ENCODE results near the gene GGNBP2. TPM values are rescaled to one million over a fixed set of nuclear protein-coding genes. Genes with fewer than 3 reads are reported as not detected.

GGNBP2 gene
- total RNA-seq, 5 donors from 2014 or later (not counting 1 experiment from before 2014, with no cell fraction given), result 105 to 190 (median 111) TPM

DNA sequence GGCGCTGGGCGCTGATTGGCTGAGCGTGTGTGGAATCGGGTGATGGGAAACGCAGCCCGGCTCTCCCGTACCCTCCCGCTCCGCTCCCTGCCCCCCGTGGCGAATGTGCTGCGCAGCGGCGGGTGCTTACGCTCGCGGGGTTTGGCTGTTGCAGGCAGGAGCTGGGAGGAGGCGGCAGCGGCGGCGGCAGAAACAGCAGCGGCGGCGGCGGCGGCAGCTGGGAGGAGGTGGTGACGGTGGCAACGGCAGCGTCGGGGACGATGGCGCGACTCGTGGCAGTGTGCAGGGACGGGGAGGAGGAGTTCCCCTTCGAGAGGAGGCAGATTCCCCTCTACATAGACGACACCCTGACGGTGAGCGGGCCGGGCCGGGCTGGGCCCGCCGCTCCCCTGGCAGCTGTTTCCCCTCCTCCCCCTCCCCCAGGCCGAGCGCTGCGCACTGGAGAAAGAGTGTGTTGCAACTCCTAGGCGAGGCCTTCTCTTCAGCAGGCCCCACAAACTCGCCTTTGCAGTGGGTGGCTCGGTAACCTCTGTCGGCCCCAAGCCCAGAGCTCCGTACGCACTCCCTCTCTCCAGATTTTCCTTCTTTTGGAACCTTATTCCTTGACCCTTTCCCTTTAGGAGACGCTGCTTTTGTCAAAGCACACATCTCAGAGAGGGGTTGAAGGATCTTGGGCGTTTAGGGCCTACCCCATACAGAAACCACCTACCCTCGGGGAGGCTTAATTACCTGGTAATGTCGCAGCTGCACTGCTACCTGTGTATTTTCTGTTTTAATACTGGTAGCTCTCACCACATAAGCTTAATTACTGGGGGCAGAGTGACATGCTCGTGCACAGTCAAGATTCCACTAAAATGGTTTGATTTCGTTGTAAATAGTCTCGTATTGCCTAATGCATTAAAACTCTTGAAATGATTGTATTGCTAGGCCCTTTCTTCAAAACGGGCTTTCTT is 1.0 kb downstream of the GGNBP2 start:
- Mint-ChIP-seq H3K27me3 (no peaks in the 10 kb centered on the region), H3K36me3 (peaks cover 4% of the 10 kb centered on the region), H3K4me1 (peaks cover 44 to 50% (median 48%) of the 10 kb centered on the region in 3 donors), H3K27ac (peak overlapping the region; percentile 87 to 90), H3K4me3 (peak overlapping the region; percentile 87 to 96 (median 87)), H3K9me3 (no peaks in the 10 kb centered on the region)
- ATAC-seq (replicated peaks in 1 of 4), result peak; percentile 77 to 85 (median 82)
- H3K4me3 ChIP-seq (ENCODE audit: control insufficient read depth in 1 of 2, extremely low read depth in 1 of 2, low read length in 1 of 2), result peak overlapping the region; percentile 82 to 89
- no peaks in the 10 kb centered on the region for H3K27me3 ChIP-seq (replicated peaks in 1 of 2; ENCODE audit: control insufficient read depth in 2 of 2, extremely low read depth in 1 of 2, insufficient read depth in 2 of 2, low read length in 1 of 2)
- H3K36me3 ChIP-seq (ENCODE audit: control insufficient read depth in 2 of 2, extremely low read depth in 1 of 2, insufficient read depth in 1 of 2, low read length in 1 of 2), result peaks cover 0 to 5% of the 10 kb centered on the region in 2 donors
- peak; percentile 90 to 99 (median 97) for DNase-seq
- ChIA-PET POLR2A (interaction anchor here (0.6 to 2.1 kb wide), 4 partner anchors 10 to 57 kb away, joined by 3 to 11 read pairs (median 4); partner anchors contain the start of genes MYO19 (in 1 of the 2) and PIGW (in 1 of the 2)), CTCF (interaction anchor here in 1 of 2 donors (0.6 to 1.1 kb wide), 5 partner anchors 9 to 56 kb away, joined by 3 to 4 read pairs (median 3); partner anchors contain the start of gene MRM1)
- H3K4me1 ChIP-seq (ENCODE audit: control insufficient read depth in 1 of 2, extremely low read depth in 1 of 2, insufficient read depth in 2 of 2, low read length in 2 of 2), result peaks cover 29 to 34% of the 10 kb centered on the region in 2 experiments
- no peaks in the 10 kb centered on the region for H3K9me3 ChIP-seq
- under 1% methylated on average over 35 of the region's 60 CpGs for whole genome bisulfite sequencing (ENCODE audit: insufficient coverage)
- peak overlapping the region; percentile 88 for H3K27ac ChIP-seq (ENCODE audit: low read length)

DNA sequence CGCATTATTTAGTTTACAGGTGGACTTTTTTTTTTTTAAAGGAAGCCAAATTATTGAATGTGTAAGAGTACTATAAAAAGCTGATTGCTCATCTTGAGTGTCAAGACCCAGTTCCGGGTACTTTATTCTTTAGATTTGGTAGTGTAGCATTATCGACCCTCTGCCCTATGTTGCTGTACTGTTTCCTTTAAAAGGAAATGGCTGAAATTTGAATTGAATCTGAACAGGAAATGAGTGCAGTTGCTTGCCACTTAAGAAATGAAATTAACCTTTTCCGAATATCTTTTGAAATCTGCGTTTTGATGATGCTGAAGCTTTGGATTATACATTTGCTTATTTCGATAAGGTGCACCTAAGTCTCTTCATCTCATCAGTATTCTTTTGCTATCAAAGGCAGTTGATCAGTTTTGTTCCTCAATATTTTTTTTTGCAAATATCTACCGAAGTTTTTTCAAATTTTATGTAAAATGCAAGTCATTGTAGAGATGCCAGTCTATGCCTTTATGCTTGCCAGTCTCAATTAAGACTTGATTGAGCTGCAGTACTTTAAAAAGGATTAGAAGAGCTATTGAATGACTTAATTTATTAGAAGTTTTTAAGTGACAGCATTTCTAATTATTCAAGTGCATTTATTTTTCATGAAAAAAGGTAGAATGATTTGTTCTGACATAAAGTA is 1.8 kb downstream of the GGNBP2 start:
- no peak for ATAC-seq (replicated peaks in 1 of 4)
- H3K4me1 ChIP-seq (ENCODE audit: control insufficient read depth in 1 of 2, extremely low read depth in 1 of 2, insufficient read depth in 2 of 2, low read length in 2 of 2), result peaks cover 34 to 41% of the 10 kb centered on the region in 2 experiments

DNA sequence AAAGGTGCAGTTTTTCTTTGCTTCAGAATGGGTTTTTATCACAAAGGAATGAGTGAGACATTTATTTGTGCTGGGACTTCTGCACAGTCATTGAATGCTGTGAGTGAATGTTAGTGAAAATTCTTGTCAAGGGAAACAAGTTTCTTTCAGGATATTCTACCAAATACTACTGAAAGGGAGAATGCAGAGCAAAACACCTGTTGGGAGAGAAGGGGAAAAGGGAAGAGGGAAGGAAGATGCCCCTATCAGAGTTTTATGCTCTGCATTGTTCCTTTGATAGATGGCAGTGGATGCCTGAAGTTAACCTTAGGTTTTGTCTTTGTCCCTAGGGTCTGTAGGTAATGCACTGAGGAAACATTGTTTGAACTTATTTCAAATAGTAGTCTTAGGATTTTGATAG is 3.1 kb downstream of the GGNBP2 start:
- Mint-ChIP-seq H3K9me3 (no peaks in the 10 kb centered on the region), H3K27ac (peak overlapping the region; percentile 83 to 85), H3K36me3 (peaks cover 6% of the 10 kb centered on the region), H3K27me3 (no peaks in the 10 kb centered on the region), H3K4me1 (peaks cover 54 to 65% (median 63%) of the 10 kb centered on the region in 3 donors), H3K4me3 (peak overlapping the region; percentile 43 to 96 (median 57))
- Histone ChIP-seq H3K27ac (ENCODE audit: low read length) (peak overlapping the region; percentile 33), H3K9me3 (no peaks in the 10 kb centered on the region), H3K36me3 (ENCODE audit: control insufficient read depth in 2 of 2, extremely low read depth in 1 of 2, insufficient read depth in 1 of 2, low read length in 1 of 2) (peaks cover 0 to 5% of the 10 kb centered on the region in 2 donors), H3K4me3 (ENCODE audit: control insufficient read depth in 1 of 2, extremely low read depth in 1 of 2, low read length in 1 of 2) (no peak overlapping the region), H3K27me3 (replicated peaks in 1 of 2; ENCODE audit: control insufficient read depth in 2 of 2, extremely low read depth in 1 of 2, insufficient read depth in 2 of 2, low read length in 1 of 2) (no peaks in the 10 kb centered on the region), H3K4me1 (ENCODE audit: control insufficient read depth in 1 of 2, extremely low read depth in 1 of 2, insufficient read depth in 2 of 2, low read length in 2 of 2) (peaks cover 39 to 46% of the 10 kb centered on the region in 2 experiments)
- CTCF ChIA-PET, result no interaction called here
- POLR2A ChIA-PET, result interaction anchor here (0.9 to 1.0 kb wide), 2 partner anchors 9 to 25 kb away, joined by 3 read pairs; no protein-coding TSS in a partner anchor
- no peak for DNase-seq
- no peak for ATAC-seq (replicated peaks in 1 of 4)

More for the DNA sequence above, 1.8 kb downstream of the GGNBP2 start:
- 0% methylated on average over 2 of the region's 7 CpGs for WGBS (ENCODE audit: insufficient coverage)
- no peaks in the 10 kb centered on the region for H3K9me3 ChIP-seq
- H3K36me3 ChIP-seq (ENCODE audit: control insufficient read depth in 2 of 2, extremely low read depth in 1 of 2, insufficient read depth in 1 of 2, low read length in 1 of 2), result peaks cover 0 to 5% of the 10 kb centered on the region in 2 donors
- Mint-ChIP-seq H3K27ac (peak overlapping the region; percentile 87 to 90), H3K27me3 (no peaks in the 10 kb centered on the region), H3K9me3 (no peaks in the 10 kb centered on the region), H3K4me1 (peaks cover 48 to 57% (median 54%) of the 10 kb centered on the region in 3 donors), H3K36me3 (peaks cover 6% of the 10 kb centered on the region), H3K4me3 (peak overlapping the region; percentile 87 to 96 (median 87))
- no peaks in the 10 kb centered on the region for H3K27me3 ChIP-seq (replicated peaks in 1 of 2; ENCODE audit: control insufficient read depth in 2 of 2, extremely low read depth in 1 of 2, insufficient read depth in 2 of 2, low read length in 1 of 2)
- ChIA-PET POLR2A (interaction anchor here in 1 of 2 donors (0.6 to 2.1 kb wide), 2 partner anchors 11 to 25 kb away, joined by 3 to 11 read pairs; partner anchors contain the start of genes MYO19 and PIGW), CTCF (interaction anchor here in 1 of 2 donors (0.6 to 1.1 kb wide), 3 partner anchors 13 to 730 kb away, joined by 3 to 4 read pairs (median 4); no protein-coding TSS in a partner anchor)
- peak overlapping the region; percentile 88 for H3K27ac ChIP-seq (ENCODE audit: low read length)
- peak in 1 of 35 experiments; percentile 31 for DNase-seq
- peak overlapping the region; percentile 82 to 89 for H3K4me3 ChIP-seq (ENCODE audit: control insufficient read depth in 1 of 2, extremely low read depth in 1 of 2, low read length in 1 of 2)

DNA sequence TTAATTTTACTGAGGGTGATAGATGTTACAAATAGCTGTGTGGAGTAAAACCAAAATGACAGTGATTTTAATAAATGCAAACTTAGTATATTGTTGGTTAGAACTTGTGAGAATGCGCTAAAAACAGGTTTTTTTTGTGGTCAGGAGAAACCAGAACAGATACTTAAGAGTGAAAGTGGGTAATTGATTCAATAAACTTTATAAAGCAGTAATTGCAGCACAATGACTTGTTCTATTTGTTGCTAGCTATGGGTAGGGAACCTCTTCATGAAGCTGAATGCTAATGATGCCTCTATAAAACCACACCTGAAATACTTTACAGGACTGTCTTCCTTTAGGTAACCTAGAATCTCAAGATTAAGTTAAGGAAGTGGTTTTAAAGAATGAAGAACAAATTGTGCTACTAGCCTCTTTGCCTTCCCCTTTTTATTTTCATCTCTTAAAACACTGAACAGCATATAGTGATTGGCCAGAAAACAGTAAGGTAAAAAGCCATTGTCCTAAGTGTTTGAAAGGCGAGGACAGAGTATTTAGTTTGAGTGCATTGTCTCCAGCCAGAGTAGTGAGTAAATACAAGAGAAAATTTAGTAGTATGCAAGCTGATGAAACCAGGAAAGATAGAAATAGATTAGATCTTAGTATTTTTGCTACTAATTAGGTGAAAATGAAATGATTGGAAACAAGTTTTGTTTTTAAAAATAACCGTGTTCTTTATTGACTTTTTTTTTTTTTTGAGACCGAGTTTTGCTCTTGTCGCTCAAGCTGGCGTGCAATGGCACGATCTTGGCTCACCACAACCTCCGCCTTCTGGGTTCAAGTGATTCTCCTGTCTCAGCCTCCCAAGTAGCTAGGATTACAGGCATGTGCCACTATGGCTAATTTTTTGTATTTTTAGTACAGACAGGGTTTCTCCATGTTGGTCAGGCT is 6.0 kb downstream of the GGNBP2 start:
- no peaks in the 10 kb centered on the region for H3K27me3 ChIP-seq (replicated peaks in 1 of 2; ENCODE audit: control insufficient read depth in 2 of 2, extremely low read depth in 1 of 2, insufficient read depth in 2 of 2, low read length in 1 of 2)
- ChIA-PET POLR2A (interaction anchor here (0.6 to 0.8 kb wide), 3 partner anchors 15 to 1059 kb away, joined by 3 read pairs; no protein-coding TSS in a partner anchor), CTCF (interaction anchor here in 1 of 2 donors (0.6 to 0.8 kb wide), 3 partner anchors 12 to 1134 kb away, joined by 3 read pairs; no protein-coding TSS in a partner anchor)
- no peaks in the 10 kb centered on the region for H3K9me3 ChIP-seq
- H3K27ac ChIP-seq (ENCODE audit: low read length), result peak overlapping the region; percentile 25
- peak overlapping the region; percentile 6 to 65 (median 47) for H3K4me3 Mint-ChIP-seq
- no peak overlapping the region for H3K4me3 ChIP-seq (ENCODE audit: control insufficient read depth in 1 of 2, extremely low read depth in 1 of 2, low read length in 1 of 2)
- ATAC-seq (replicated peaks in 1 of 4) (peak; percentile 34 to 73 (median 55)), DNase-seq (peak in 1 of 35 experiments; percentile 48)
- peak overlapping the region; percentile 74 to 87 for H3K27ac Mint-ChIP-seq
- H3K27me3 Mint-ChIP-seq, result no peaks in the 10 kb centered on the region
- peaks cover 66 to 83% (median 81%) of the 10 kb centered on the region in 3 donors for H3K4me1 Mint-ChIP-seq
- 48% methylated on average over 3 of the region's 8 CpGs for WGBS (ENCODE audit: insufficient coverage)
- H3K9me3 Mint-ChIP-seq, result no peaks in the 10 kb centered on the region
- H3K4me1 ChIP-seq (ENCODE audit: control insufficient read depth in 1 of 2, extremely low read depth in 1 of 2, insufficient read depth in 2 of 2, low read length in 2 of 2), result peaks cover 37 to 53% of the 10 kb centered on the region in 2 experiments
- H3K36me3 ChIP-seq (ENCODE audit: control insufficient read depth in 2 of 2, extremely low read depth in 1 of 2, insufficient read depth in 1 of 2, low read length in 1 of 2), result peaks cover 0 to 12% of the 10 kb centered on the region in 2 donors
- peaks cover 13% of the 10 kb centered on the region for H3K36me3 Mint-ChIP-seq

DNA sequence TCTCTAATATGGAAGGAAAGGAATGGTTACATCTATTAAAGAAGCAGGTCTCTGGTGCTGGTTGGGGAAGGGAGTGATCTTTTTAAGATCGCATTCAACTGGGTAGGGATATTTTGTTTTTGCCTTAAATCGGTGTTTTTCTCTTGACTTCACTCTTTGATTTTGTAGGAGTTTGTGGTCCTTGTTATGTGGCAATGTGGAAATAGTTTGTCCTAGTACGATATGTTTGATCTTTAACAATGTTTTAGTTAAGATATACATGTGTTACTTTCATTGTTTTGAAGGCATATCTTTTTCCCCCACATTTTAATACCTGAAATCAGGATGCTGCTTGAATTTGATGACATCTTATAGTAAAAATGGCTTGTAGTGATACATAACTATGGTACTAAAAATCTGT is 8.7 kb downstream of the GGNBP2 start:
- no peaks in the 10 kb centered on the region for H3K9me3 ChIP-seq
- ChIA-PET CTCF (interaction anchor here in 1 of 2 donors (1.0 kb wide), 1 partner anchor 22 kb away, joined by 5 read pairs; no protein-coding TSS in a partner anchor), POLR2A (interaction anchor here (0.6 kb wide), 3 partner anchors 12 to 769 kb away, joined by 3 to 9 read pairs (median 7); no protein-coding TSS in a partner anchor)
- H3K36me3 ChIP-seq (ENCODE audit: control insufficient read depth in 2 of 2, extremely low read depth in 1 of 2, insufficient read depth in 1 of 2, low read length in 1 of 2), result peaks cover 13 to 33% of the 10 kb centered on the region in 2 donors
- H3K9me3 Mint-ChIP-seq, result no peaks in the 10 kb centered on the region
- ATAC-seq (replicated peaks in 1 of 4) (peak in 1 of 4 experiments; percentile 31), DNase-seq (peak in 1 of 35 experiments; percentile 30)
- no peaks in the 10 kb centered on the region for H3K27me3 ChIP-seq (replicated peaks in 1 of 2; ENCODE audit: control insufficient read depth in 2 of 2, extremely low read depth in 1 of 2, insufficient read depth in 2 of 2, low read length in 1 of 2)
- H3K4me1 ChIP-seq (ENCODE audit: control insufficient read depth in 1 of 2, extremely low read depth in 1 of 2, insufficient read depth in 2 of 2, low read length in 2 of 2), result peaks cover 30 to 34% of the 10 kb centered on the region in 2 experiments
- H3K27ac Mint-ChIP-seq, result peak overlapping the region; percentile 77 to 83
- peaks cover 61 to 75% (median 75%) of the 10 kb centered on the region in 3 donors for H3K4me1 Mint-ChIP-seq
- peaks cover 24% of the 10 kb centered on the region for H3K36me3 Mint-ChIP-seq
- H3K27me3 Mint-ChIP-seq, result no peaks in the 10 kb centered on the region
- H3K27ac ChIP-seq (ENCODE audit: low read length), result no peak overlapping the region
- no peak overlapping the region for H3K4me3 ChIP-seq (ENCODE audit: control insufficient read depth in 1 of 2, extremely low read depth in 1 of 2, low read length in 1 of 2)
- WGBS (ENCODE audit: insufficient coverage), result no CpG with 5 or more reads among the region's 3 CpGs
- H3K4me3 Mint-ChIP-seq, result peak overlapping the region; percentile 58 to 64 (median 58)

Data from T-cell (primary cell).